Heart left ventricle (tissue), 16 donors: ENCODE measurements around the gene TMEM139. TPM values are rescaled to one million over a fixed set of nuclear protein-coding genes. Genes with fewer than 3 reads are reported as not detected.

ENCODE experiments used
- ATAC-seq, 4 donors: fragments of 200-7000 bp; cut with Tn5 transposase; one replicate each; pipeline ENCODE4 v1.9.1; 2020 to 2022; ENCODE audit warnings: moderate library complexity in 4 of 4, mild to moderate bottlenecking in 3 of 4, moderate number of reproducible peaks in 1 of 4
- DNase-seq, 5 donors: peaks; one replicate each; pipeline ENCODE4 v3.0.0-alpha.2; 2020
- H3K27ac ChIP-seq, 12 donors: fragments of 200-600 bp; sonication (generic) in 4 of 12; one replicate each; pipeline versions ENCODE4 v1.5.0 to v1.8.0; 2016 to 2022; ENCODE audit warnings: mild to moderate bottlenecking in 2 of 12
- H3K27me3 ChIP-seq, 9 donors: fragments of 200-600 bp; sonication (generic) in 2 of 9; one replicate each; pipeline versions ENCODE4 v1.5.1 to v1.8.0; 2016 to 2022; ENCODE audit warnings: mild to moderate bottlenecking in 3 of 9
- H3K36me3 ChIP-seq, 9 donors: fragments of 200-600 bp; sonication (generic) in 2 of 9; one replicate each; pipeline versions ENCODE4 v1.5.0 to v1.8.0; 2018 to 2022; ENCODE audit warnings: mild to moderate bottlenecking in 2 of 9
- H3K4me1 ChIP-seq, 12 donors: fragments of 200-600 bp; sonication (generic) in 4 of 12; one replicate each; pipeline versions ENCODE4 v1.5.0 to v1.8.0; 2016 to 2022; ENCODE audit warnings: mild to moderate bottlenecking in 3 of 12
- H3K4me3 ChIP-seq, 12 donors: fragments of 200-600 bp; sonication (generic) in 4 of 12; one replicate each; pipeline versions ENCODE4 v1.5.0 to v1.8.0; 2017 to 2022; ENCODE audit warnings: mild to moderate bottlenecking in 9 of 12, moderate library complexity in 4 of 12
- H3K9me3 ChIP-seq, 12 donors: fragments of 200-600 bp; sonication (generic) in 4 of 12; one replicate each; pipeline versions ENCODE4 v1.5.0 to v1.8.0; 2016 to 2022; ENCODE audit warnings: mild to moderate bottlenecking in 1 of 12
- POLR2A ChIP-seq, 2 donors: fragments of 450-650 bp; IDR thresholded peaks; one replicate each; pipeline ENCODE4 v1.6.1; 2017; ENCODE audit warnings: antibody characterized with exemption in 2 of 2, mild to moderate bottlenecking in 2 of 2, moderate library complexity in 2 of 2
- WGBS, 4 donors: extraction: QIAGEN DNeasy Blood & Tissue Kit in 2 of 4; methylation state at CpG; one replicate each; pipeline versions ENCODE4 v1.1.5 to v1.1.7; 2013 to 2018; 5-methylcytosine and 5-hydroxymethylcytosine counted together
- intact Hi-C, 10 donors: fragments of 100-400 bp; cut with DNase I; formaldehyde crosslinking; loops; one replicate each; pipeline versions ENCODE4 v1.11.1 to v1.14.2; 2022
- polyA plus RNA-seq, 2 donors: library from polyadenylated mRNA; stranded (reverse); fragments of 200-250 nt; gene quantifications; one replicate each; pipeline ENCODE4 v1.2.3, GENCODE V29; 2013
- total RNA-seq, 9 donors: library from RNA; depleted of rRNA in 2 of 9; stranded (reverse); fragments of >200 nt in 2 of 9; fragmentation: NEBNext Ultra II Directional in 3 of 9; extraction: Animal tissue kit (Norgen Biotek cat#: 25700) in 3 of 9; gene quantifications; one replicate each; pipeline versions ENCODE4 v1.1.0 to v1.2.4, GENCODE V29; 2016 to 2023
- TF ChIP-seq, protein P1 (sequence below), 12 donors: fragments of 200-600 bp; sonication (generic) in 4 of 12; IDR thresholded peaks; one replicate each; pipeline versions ENCODE4 v1.5.0 to v1.8.0; 2018 to 2022; ENCODE audit warnings: antibody characterized with exemption in 12 of 12, mild to moderate bottlenecking in 5 of 12
- donor health status: ischemic (EF 13 %, LVEDD 7.1; RV severe dilation, severe dysfunction).
- donor health status: healthy with polysubstance abuse.
- donor health status: DM: no; HTN: yes; CAD: no.
- donor health status: DM: no; HTN: no; CAD: no.
- donor health status: ischemic (EF 25% LVEDD 6.9; RV normal size, moderate dysfunction).
- donor health status: ischemic (EF 25% LVEDD 5.7; RV mildly dilated, moderate dysfunction).
- donor health status: healthy.
- donor health status: DM: yes; HTN: yes; CAD: no.
- donor health status: ischemic (EF 35%, LVEDD 5.7; RV mildly dilated, moderate dysfunction).
- donor health status: nonischemic (EF 11% LVEDD 7.7; RV severe dilation, severe dysfunction).
- donor health status: DM: yes; HTN: yes; CAD: no.
- donor health status: PGD.
- donor health status: ischemic (EF 29% LVEDD 5.4; RV normal size, mild dysfunction).
- donor health status: nonischemic (EF 23%, LVEDD 6.1; RV moderate dilation, normal function).

The TMEM139 gene
- total and polyA plus RNA-seq, 11 donors: 4.1 to 23.5 (median 12.1) TPM

DNA sequence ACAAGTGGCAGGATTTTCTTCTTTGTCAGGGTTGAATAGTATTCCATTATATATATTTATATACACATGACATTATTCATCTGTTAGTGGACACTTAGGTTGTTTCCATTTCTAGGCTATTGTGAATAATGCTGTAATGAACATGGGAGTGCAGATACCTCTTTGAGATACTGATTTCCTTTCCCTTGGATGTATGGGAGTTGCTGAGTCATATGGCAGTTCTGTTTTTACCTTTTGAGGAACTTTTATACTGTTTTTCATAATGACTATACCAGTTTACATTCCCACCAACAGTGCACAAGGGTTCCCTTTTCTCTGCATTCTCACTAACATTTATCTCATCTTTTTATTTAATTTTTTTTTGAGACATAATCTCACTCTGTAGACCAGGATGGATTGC lies 29.4 kb downstream of the TMEM139 start:
- Histone ChIP-seq H3K4me1 (peaks cover 0 to 24% (median 0%) of the 10 kb centered on the region in 12 donors), H3K9me3 (no peaks in the 10 kb centered on the region), H3K27ac (no peak overlapping the region), H3K36me3 (peaks cover 0 to 4% (median 0%) of the 10 kb centered on the region in 9 donors), H3K4me3 (no peak overlapping the region), H3K27me3 (no peaks in the 10 kb centered on the region)
- TF ChIP-seq, protein P1, sequence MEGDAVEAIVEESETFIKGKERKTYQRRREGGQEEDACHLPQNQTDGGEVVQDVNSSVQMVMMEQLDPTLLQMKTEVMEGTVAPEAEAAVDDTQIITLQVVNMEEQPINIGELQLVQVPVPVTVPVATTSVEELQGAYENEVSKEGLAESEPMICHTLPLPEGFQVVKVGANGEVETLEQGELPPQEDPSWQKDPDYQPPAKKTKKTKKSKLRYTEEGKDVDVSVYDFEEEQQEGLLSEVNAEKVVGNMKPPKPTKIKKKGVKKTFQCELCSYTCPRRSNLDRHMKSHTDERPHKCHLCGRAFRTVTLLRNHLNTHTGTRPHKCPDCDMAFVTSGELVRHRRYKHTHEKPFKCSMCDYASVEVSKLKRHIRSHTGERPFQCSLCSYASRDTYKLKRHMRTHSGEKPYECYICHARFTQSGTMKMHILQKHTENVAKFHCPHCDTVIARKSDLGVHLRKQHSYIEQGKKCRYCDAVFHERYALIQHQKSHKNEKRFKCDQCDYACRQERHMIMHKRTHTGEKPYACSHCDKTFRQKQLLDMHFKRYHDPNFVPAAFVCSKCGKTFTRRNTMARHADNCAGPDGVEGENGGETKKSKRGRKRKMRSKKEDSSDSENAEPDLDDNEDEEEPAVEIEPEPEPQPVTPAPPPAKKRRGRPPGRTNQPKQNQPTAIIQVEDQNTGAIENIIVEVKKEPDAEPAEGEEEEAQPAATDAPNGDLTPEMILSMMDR (IDR thresholded peaks at IDR 0.05): no peak
- TF ChIP-seq POLR2A (IDR thresholded peaks at IDR 0.05): no peak
- intact Hi-C loops: loop anchor here in 1 of 10 donors (10.0 kb wide), 1 partner anchor 101 kb away; no protein-coding TSS in a partner anchor
- ATAC-seq: no peak
- no peak for DNase-seq

DNA sequence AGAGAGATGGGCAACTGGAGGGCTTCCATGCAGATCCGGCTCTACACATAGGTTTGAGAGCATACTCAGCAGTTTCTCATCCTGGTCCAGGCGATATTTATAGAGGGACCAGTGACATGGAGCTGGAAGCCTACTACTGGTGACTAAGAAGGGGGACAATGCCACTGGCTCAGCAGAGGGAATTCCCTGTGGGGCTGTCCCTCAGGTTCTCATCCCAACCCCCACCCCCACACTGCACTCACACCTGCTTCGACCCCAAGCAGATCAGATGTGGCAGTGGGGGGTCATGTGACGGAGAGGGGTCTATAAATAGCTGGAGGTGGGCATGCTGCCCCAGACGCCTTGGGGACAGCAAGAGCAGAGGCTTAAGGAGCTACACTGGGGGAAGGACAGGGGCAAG lies 31.0 kb downstream of the TMEM139 start, which contains the start of gene CLCN1:
Gene CLCN1 (plus strand): TSS at position 336 of the 400 bp plus-strand sequence. CDS start 102 bp downstream, outside the sequence.
- no peak within 1 kb of the TSS for H3K4me3 ChIP-seq
- no peak for DNase-seq
- TF ChIP-seq POLR2A (IDR thresholded peaks at IDR 0.05): no peak
- TF ChIP-seq, protein P1 (IDR thresholded peaks at IDR 0.05): no peak
- no peaks in the 10 kb centered on the region for H3K9me3 ChIP-seq
- 51 to 71% (median 62%) methylated on average over 5 of the region's 5 CpGs for WGBS, 4 donors
- no peaks in the 10 kb centered on the region for H3K27me3 ChIP-seq
- H3K4me1 ChIP-seq: peaks cover 0 to 16% (median 0%) of the 10 kb centered on the region in 12 donors
- no peaks in the 10 kb centered on the region for H3K36me3 ChIP-seq
- intact Hi-C loops: loop anchor here in 2 of 10 donors (5.0 to 10.0 kb wide), 2 partner anchors 47 to 99 kb away; partner anchors contain the start of gene FAM131B (in 1 of the 2)
- ATAC-seq: peak in 1 of 4 donors; percentile 10
- H3K27ac ChIP-seq: no peak within 1 kb of the TSS

- no peaks in the 10 kb centered on the region for H3K9me3 ChIP-seq
- TF ChIP-seq, protein P1 (IDR thresholded peaks at IDR 0.05): no peak
- TF ChIP-seq POLR2A (IDR thresholded peaks at IDR 0.05): no peak
- intact Hi-C loops: loop anchor here in 2 of 10 donors (5.0 to 10.0 kb wide), 2 partner anchors 46 to 98 kb away; partner anchors contain the start of gene FAM131B (in 1 of the 2)
- H3K4me1 ChIP-seq: peaks cover 0 to 16% (median 0%) of the 10 kb centered on the region in 12 donors
- no peak overlapping the region for H3K4me3 ChIP-seq
- ATAC-seq (no peak), DNase-seq (no peak)
- 89 to 98% (median 90%) methylated on average over 4 of the region's 4 CpGs for WGBS, 4 donors
- H3K36me3 ChIP-seq: no peaks in the 10 kb centered on the region
- no peaks in the 10 kb centered on the region for H3K27me3 ChIP-seq
- no peak overlapping the region for H3K27ac ChIP-seq
These were observed 31.7 kb downstream of the TMEM139 start for GRCh38 chr7:143316492-143316891.

- no peak for TF ChIP-seq POLR2A (IDR thresholded peaks at IDR 0.05)
- TF ChIP-seq, protein P1 (IDR thresholded peaks at IDR 0.05): no peak
- ATAC-seq (peak; percentile 28 to 60 (median 44)), DNase-seq (peak in 2 of 5 donors; percentile 33 to 36)
- WGBS, 4 donors: 52 to 74% (median 70%) methylated on average over 5 of the region's 5 CpGs
- H3K9me3 ChIP-seq: no peaks in the 10 kb centered on the region
- H3K27me3 ChIP-seq: no peaks in the 10 kb centered on the region
- intact Hi-C loops: loop anchor here in 2 of 10 donors (5.0 to 10.0 kb wide), 2 partner anchors 44 to 96 kb away; partner anchors contain the start of gene FAM131B (in 1 of the 2)
- H3K36me3 ChIP-seq: no peaks in the 10 kb centered on the region
- no peak overlapping the region for H3K4me3 ChIP-seq
- H3K27ac ChIP-seq: peak overlapping the region in 1 of 12 donors; percentile 30
- H3K4me1 ChIP-seq: peaks cover 0 to 23% (median 0%) of the 10 kb centered on the region in 12 donors
These were observed 33.9 kb downstream of the TMEM139 start for GRCh38 chr7:143318661-143319060.
